OCI-LY1 (cell line): ENCODE data around the gene KCNH1.

Source experiments
- H2AFZ ChIP-seq: fragments of 200-600 bp; sonication (generic), shearing (Covaris generic); 2 replicates; pipeline ENCODE4 v1.6.0; 2014; ENCODE audit warnings: antibody characterized with exemption, mild to moderate bottlenecking, low read length
- H3F3A ChIP-seq: fragments of 200-600 bp; sonication (generic), shearing (Covaris generic); 2 replicates; pipeline ENCODE4 v1.6.0; 2014; ENCODE audit warnings: mild to moderate bottlenecking, antibody characterized with exemption, low read length, moderate library complexity; ENCODE audit not compliant: insufficient read depth
- H3K27ac ChIP-seq: fragments of 200-600 bp; sonication (generic); 2 replicates; pipeline ENCODE4 v1.5.1; 2014; ENCODE audit warnings: low read length, mixed run types, mild to moderate bottlenecking, low read depth; ENCODE audit not compliant: poor library complexity, severe bottlenecking
- H3K27me3 ChIP-seq: fragments of 200-600 bp; sonication (generic); 2 replicates; pipeline ENCODE4 v1.6.0; 2014; ENCODE audit warnings: antibody characterized with exemption, mild to moderate bottlenecking, low read length, moderate library complexity; ENCODE audit not compliant: insufficient read depth
- H3K36me3 ChIP-seq: fragments of 200-600 bp; sonication (generic); 2 replicates; pipeline ENCODE4 v1.6.1; 2014; ENCODE audit warnings: mild to moderate bottlenecking, antibody characterized with exemption, low read length, moderate library complexity, mixed read lengths; ENCODE audit not compliant: insufficient read depth
- H3K4me1 ChIP-seq: fragments of 200-600 bp; sonication (generic); 2 replicates; pipeline ENCODE4 v1.5.1; 2014; ENCODE audit warnings: mild to moderate bottlenecking, low read length, moderate library complexity; ENCODE audit not compliant: insufficient read depth, severe bottlenecking
- H3K4me2 ChIP-seq: fragments of 200-600 bp; sonication (generic), shearing (Covaris generic); 2 replicates; pipeline ENCODE4 v1.6.1; 2014; ENCODE audit warnings: low read length
- H3K4me3 ChIP-seq: fragments of 200-600 bp; sonication (generic); 2 replicates; pipeline ENCODE4 v1.5.1; 2014; ENCODE audit warnings: low read length, low read depth, mild to moderate bottlenecking, mixed read lengths; ENCODE audit not compliant: poor library complexity, severe bottlenecking
- H3K79me2 ChIP-seq: fragments of 200-600 bp; shearing (Covaris generic); 2 replicates; pipeline ENCODE4 v1.6.1; 2016; ENCODE audit warnings: mixed run types, low read length, mixed read lengths; ENCODE audit not compliant: insufficient read depth
- H3K9ac ChIP-seq: fragments of 200-600 bp; sonication (generic), shearing (Covaris generic); 2 replicates; pipeline ENCODE4 v1.6.1; 2014; ENCODE audit warnings: mild to moderate bottlenecking, low read length, mixed read lengths
- H3K9me2 ChIP-seq: fragments of 200-600 bp; sonication (generic), shearing (Covaris generic); 2 replicates; pipeline ENCODE4 v1.6.1; 2014; ENCODE audit warnings: low read depth, mild to moderate bottlenecking, low read length, mixed read lengths
- H3K9me3 ChIP-seq: fragments of 200-600 bp; shearing (Covaris generic); 2 replicates; pipeline ENCODE4 v1.6.1; 2014; ENCODE audit warnings: low read length, mixed read lengths
- H4K20me1 ChIP-seq: fragments of 200-600 bp; sonication (generic), shearing (Covaris generic); 2 replicates; pipeline ENCODE4 v1.6.0; 2016; ENCODE audit warnings: mild to moderate bottlenecking, low read length; ENCODE audit not compliant: insufficient read depth
- EZH2 ChIP-seq: fragments of 200-600 bp; sonication (generic), shearing (Covaris generic); IDR thresholded peaks from 2 replicates; pipeline ENCODE4 v1.8.0; 2017; ENCODE audit warnings: borderline replicate concordance, mixed run types, mild to moderate bottlenecking, antibody characterized with exemption, low read length, moderate library complexity, mixed read lengths
- TF ChIP-seq, protein P1 (sequence below): fragments of 200-600 bp; sonication (generic), shearing (Covaris generic); IDR thresholded peaks from 2 replicates; pipeline ENCODE4 v1.5.1; 2017; ENCODE audit warnings: mild to moderate bottlenecking, antibody characterized with exemption, low read length, moderate library complexity, mixed read lengths

The KCNH1 gene

DNA sequence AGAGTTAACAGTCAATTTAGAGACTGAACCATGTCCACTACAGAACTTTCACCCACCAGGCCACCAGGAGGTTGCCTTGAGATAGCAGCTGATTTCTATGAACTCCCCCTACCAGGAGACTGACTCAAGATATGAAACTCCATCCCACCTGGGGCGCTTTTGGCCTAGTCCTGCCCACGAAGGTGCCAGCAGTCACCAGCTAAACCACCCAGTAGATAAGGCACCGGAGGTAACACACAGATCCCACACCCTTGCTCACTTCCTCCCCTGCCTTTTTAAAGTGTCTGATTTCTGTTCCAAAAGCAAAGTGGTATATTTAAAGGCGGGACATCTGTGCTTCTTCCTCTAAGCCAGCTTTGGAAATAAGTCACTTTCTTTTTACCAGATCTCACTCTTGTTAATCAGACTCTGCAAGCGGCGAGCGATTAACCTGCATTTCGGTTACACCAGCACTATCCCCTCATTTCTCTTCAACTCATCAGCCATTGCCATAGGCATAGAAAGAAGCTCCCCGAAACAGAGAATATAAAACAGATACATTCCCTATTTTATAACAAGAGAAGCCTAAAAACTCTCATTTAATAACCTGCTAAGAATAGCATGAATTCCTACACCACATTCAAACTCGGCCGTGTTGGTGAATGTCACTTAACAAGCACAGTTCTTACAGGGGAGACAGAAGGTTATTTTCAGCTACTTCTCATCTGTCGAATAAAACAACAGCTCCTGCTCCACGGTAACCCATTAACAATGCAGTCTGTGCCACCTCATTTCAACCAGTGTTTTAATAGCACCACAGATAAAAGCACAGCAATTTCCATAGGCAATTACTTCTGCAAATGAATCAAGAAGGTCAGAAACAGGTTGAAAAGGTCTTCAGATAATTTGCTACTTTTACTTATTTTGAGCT lies 318.1 kb downstream of the KCNH1 start:
- Histone ChIP-seq H4K20me1 (no peaks in the 10 kb centered on the region), H3K4me3 (no peak overlapping the region), H3K27ac (no peak overlapping the region), H3F3A (no peaks in the 10 kb centered on the region), H3K79me2 (no peaks in the 10 kb centered on the region), H3K9me3 (no peaks in the 10 kb centered on the region), H3K4me2 (no peak overlapping the region), H3K9ac (no peak overlapping the region), H3K9me2 (no peaks in the 10 kb centered on the region), H3K27me3 (no peaks in the 10 kb centered on the region), H3K36me3 (no peaks in the 10 kb centered on the region), H3K4me1 (no peaks in the 10 kb centered on the region), H2AFZ (no peak overlapping the region)
- TF ChIP-seq, protein P1, sequence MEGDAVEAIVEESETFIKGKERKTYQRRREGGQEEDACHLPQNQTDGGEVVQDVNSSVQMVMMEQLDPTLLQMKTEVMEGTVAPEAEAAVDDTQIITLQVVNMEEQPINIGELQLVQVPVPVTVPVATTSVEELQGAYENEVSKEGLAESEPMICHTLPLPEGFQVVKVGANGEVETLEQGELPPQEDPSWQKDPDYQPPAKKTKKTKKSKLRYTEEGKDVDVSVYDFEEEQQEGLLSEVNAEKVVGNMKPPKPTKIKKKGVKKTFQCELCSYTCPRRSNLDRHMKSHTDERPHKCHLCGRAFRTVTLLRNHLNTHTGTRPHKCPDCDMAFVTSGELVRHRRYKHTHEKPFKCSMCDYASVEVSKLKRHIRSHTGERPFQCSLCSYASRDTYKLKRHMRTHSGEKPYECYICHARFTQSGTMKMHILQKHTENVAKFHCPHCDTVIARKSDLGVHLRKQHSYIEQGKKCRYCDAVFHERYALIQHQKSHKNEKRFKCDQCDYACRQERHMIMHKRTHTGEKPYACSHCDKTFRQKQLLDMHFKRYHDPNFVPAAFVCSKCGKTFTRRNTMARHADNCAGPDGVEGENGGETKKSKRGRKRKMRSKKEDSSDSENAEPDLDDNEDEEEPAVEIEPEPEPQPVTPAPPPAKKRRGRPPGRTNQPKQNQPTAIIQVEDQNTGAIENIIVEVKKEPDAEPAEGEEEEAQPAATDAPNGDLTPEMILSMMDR, result no peak
- no peak for TF ChIP-seq EZH2

DNA sequence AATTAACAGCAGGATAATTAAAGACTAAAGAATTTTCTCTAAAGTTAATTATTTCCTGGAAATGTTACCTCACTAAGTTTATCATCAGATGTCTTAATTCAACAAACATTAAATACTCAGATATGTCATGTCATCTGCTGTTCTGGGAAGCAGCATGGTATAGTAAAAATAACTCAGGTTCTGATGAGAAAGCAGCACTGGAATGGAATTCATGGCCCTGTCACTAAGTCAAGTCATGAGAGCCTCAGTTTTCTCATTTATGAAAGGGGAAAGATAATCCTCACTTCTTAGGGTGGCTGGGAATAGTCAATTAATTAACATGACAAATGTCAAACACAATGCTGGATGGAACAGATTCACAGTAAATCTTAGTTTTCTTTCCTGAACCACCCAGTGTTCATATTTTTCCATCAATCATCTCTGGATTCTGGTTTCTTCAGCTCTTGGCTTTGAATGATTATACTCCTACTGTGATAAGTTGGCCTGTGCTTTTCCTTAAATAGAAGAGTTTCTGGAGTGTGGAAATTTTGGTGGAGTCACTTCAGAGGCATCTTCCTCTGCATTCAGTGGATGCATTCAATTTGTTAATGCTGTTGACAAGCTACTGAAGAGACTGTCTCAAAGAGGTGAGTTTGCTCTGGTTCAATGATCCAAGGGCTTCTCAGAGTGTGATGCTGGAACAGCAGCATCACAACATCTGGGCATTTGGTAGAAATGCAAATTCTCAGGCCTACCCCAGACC lies 319.4 kb downstream of the KCNH1 start:
- TF ChIP-seq EZH2, result no peak
- TF ChIP-seq, protein P1, result no peak

DNA sequence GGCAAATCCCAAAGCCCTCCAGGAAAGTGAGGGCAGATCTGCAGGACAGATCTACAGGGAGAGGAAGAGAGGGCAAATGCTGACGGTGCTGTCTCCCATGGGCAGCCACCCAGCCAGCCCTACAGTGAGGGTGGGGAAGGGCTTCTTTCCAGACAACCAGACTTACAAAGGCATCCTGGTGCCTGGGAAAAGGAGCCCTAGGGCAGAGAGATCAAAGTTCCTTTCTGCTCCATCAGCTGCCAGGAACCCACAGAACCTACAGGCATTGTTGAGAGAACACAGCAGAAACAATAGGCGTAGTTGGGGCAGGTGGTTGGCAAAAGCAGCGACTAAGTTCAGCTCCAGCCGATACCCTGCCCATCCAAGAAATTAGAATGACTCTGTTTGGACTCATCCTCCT lies 332.4 kb downstream of the KCNH1 start:
- Histone ChIP-seq H3K9me3 (no peaks in the 10 kb centered on the region), H4K20me1 (no peaks in the 10 kb centered on the region), H3K9me2 (no peaks in the 10 kb centered on the region), H3K79me2 (no peaks in the 10 kb centered on the region), H3K36me3 (no peaks in the 10 kb centered on the region), H3K9ac (no peak overlapping the region), H3K4me3 (no peak overlapping the region), H2AFZ (no peak overlapping the region), H3K4me1 (no peaks in the 10 kb centered on the region), H3K27me3 (no peaks in the 10 kb centered on the region), H3K27ac (no peak overlapping the region), H3F3A (no peaks in the 10 kb centered on the region), H3K4me2 (no peak overlapping the region)
- TF ChIP-seq EZH2, result no peak
- TF ChIP-seq, protein P1, result no peak

More for the DNA sequence above, 319.4 kb downstream of the KCNH1 start:
- Histone ChIP-seq H4K20me1 (no peaks in the 10 kb centered on the region), H3K36me3 (no peaks in the 10 kb centered on the region), H3K27me3 (no peaks in the 10 kb centered on the region), H3K9me3 (no peaks in the 10 kb centered on the region), H3K27ac (no peak overlapping the region), H3K4me3 (no peak overlapping the region), H3K9me2 (no peaks in the 10 kb centered on the region), H2AFZ (no peak overlapping the region), H3K4me1 (no peaks in the 10 kb centered on the region), H3K79me2 (no peaks in the 10 kb centered on the region), H3K4me2 (no peak overlapping the region), H3F3A (no peaks in the 10 kb centered on the region), H3K9ac (no peak overlapping the region)
